Ishikawa (cell line): ENCODE results near the gene ANKRD52.

Source experiments
- CEBPB ChIP-seq: IDR thresholded peaks from 2 replicates; pipeline ENCODE4 v1.6.1; 2012
- CREB1 ChIP-seq: IDR thresholded peaks from 2 replicates; pipeline ENCODE4 v1.6.1; 2012; ENCODE audit warnings: low read depth
- EGR1 ChIP-seq: IDR thresholded peaks from 2 replicates; pipeline ENCODE4 v1.6.1; 2012
- EP300 ChIP-seq: IDR thresholded peaks from 2 replicates; pipeline ENCODE4 v1.6.1; 2012; ENCODE audit warnings: borderline replicate concordance
- FOXM1 ChIP-seq: IDR thresholded peaks from 2 replicates; pipeline ENCODE4 v1.6.1; 2012; ENCODE audit warnings: low read depth, borderline replicate concordance
- NFIC ChIP-seq: IDR thresholded peaks from 2 replicates; pipeline ENCODE4 v1.6.1; 2012
- RAD21 ChIP-seq: IDR thresholded peaks from 2 replicates; pipeline ENCODE4 v1.6.1; 2012; ENCODE audit warnings: low read depth
- TAF1 ChIP-seq: IDR thresholded peaks from 2 replicates; pipeline ENCODE4 v1.6.1; 2012; ENCODE audit warnings: low read depth, mild to moderate bottlenecking
- TCF12 ChIP-seq: IDR thresholded peaks from 2 replicates; pipeline ENCODE4 v1.6.1; 2012; ENCODE audit warnings: low read depth
- TEAD4 ChIP-seq: IDR thresholded peaks from 2 replicates; pipeline ENCODE4 v1.6.1; 2012
- YY1 ChIP-seq: IDR thresholded peaks from 2 replicates; pipeline ENCODE4 v1.6.1; 2012; ENCODE audit warnings: low read depth
- ZBTB7A ChIP-seq: IDR thresholded peaks from 2 replicates; pipeline ENCODE4 v1.6.1; 2012; ENCODE audit warnings: low read depth
- TF ChIP-seq, protein P1 (sequence below): IDR thresholded peaks from 2 replicates; pipeline ENCODE4 v1.6.1; 2012
- TF ChIP-seq, protein P2 (sequence below): IDR thresholded peaks from 2 replicates; pipeline ENCODE4 v1.6.1; 2012; ENCODE audit warnings: low read depth, mild to moderate bottlenecking
- TF ChIP-seq, protein P3 (sequence below): IDR thresholded peaks from 2 replicates; pipeline ENCODE4 v1.6.1; 2012

ANKRD52 gene

GRCh38 chr12:56247923-56248322, 10.3 kb downstream of the ANKRD52 start:
- TF ChIP-seq FOXM1 (no peak), EP300 (no peak), CEBPB (no peak)
- TF ChIP-seq, protein P1, sequence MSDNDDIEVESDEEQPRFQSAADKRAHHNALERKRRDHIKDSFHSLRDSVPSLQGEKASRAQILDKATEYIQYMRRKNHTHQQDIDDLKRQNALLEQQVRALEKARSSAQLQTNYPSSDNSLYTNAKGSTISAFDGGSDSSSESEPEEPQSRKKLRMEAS: no peak

DNA sequence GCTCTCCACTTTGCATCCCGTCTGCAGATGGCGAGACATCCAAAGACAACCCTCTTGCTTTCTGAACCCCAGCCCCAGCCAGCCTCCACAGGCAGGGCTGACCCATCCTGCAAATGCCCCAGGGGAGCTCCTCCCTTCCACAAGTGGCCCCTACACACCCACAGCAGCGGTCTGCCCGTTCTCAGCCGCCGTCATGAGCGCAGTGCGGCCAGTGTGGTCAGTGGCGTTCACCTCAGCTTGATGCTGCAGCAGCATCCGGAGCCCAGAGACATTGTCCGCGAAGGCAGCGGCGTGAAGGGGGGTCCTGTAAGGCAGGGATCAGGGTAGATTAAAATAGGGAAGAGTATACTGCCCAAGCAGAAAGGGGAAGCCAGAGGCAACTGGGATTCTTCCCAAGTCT, 13.7 kb downstream of the ANKRD52 start:
- TF ChIP-seq RAD21: no peak
- TF ChIP-seq, protein P2, sequence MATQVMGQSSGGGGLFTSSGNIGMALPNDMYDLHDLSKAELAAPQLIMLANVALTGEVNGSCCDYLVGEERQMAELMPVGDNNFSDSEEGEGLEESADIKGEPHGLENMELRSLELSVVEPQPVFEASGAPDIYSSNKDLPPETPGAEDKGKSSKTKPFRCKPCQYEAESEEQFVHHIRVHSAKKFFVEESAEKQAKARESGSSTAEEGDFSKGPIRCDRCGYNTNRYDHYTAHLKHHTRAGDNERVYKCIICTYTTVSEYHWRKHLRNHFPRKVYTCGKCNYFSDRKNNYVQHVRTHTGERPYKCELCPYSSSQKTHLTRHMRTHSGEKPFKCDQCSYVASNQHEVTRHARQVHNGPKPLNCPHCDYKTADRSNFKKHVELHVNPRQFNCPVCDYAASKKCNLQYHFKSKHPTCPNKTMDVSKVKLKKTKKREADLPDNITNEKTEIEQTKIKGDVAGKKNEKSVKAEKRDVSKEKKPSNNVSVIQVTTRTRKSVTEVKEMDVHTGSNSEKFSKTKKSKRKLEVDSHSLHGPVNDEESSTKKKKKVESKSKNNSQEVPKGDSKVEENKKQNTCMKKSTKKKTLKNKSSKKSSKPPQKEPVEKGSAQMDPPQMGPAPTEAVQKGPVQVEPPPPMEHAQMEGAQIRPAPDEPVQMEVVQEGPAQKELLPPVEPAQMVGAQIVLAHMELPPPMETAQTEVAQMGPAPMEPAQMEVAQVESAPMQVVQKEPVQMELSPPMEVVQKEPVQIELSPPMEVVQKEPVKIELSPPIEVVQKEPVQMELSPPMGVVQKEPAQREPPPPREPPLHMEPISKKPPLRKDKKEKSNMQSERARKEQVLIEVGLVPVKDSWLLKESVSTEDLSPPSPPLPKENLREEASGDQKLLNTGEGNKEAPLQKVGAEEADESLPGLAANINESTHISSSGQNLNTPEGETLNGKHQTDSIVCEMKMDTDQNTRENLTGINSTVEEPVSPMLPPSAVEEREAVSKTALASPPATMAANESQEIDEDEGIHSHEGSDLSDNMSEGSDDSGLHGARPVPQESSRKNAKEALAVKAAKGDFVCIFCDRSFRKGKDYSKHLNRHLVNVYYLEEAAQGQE: no peak
- no peak for TF ChIP-seq FOXM1
- TF ChIP-seq, protein P3, sequence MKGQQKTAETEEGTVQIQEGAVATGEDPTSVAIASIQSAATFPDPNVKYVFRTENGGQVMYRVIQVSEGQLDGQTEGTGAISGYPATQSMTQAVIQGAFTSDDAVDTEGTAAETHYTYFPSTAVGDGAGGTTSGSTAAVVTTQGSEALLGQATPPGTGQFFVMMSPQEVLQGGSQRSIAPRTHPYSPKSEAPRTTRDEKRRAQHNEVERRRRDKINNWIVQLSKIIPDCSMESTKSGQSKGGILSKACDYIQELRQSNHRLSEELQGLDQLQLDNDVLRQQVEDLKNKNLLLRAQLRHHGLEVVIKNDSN: no peak
- no peak for TF ChIP-seq TAF1
- TF ChIP-seq CREB1: no peak
- TF ChIP-seq YY1: no peak
- no peak for TF ChIP-seq TEAD4
- TF ChIP-seq EGR1: no peak
- no peak for TF ChIP-seq TCF12
- TF ChIP-seq, protein P1: no peak

DNA sequence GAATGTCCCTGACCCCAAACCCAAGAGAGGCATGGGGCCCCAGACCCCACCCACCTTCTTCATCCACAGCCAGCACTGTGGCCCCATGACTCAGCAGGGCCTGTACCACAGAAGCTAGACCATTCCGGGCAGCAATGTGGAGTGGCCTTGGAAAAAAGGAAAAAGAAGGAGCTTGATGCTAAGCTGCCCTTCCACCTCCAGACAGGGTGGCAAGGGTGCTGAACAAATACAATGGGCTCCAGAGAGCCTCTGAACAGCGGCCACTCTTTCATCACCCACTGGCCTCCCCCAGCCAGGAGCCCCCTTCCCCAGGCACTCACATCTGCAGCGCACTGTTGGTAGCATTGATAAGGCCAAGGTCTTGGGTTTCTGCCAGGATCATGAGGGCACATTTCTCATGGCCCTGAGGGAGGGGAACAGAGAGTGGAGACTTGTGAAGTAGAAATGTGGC, 14.4 kb downstream of the ANKRD52 start:
- TF ChIP-seq RAD21: no peak
- TF ChIP-seq TEAD4: no peak
- no peak for TF ChIP-seq NFIC
- no peak for TF ChIP-seq CEBPB
- TF ChIP-seq EP300: no peak
- no peak for TF ChIP-seq YY1
- no peak for TF ChIP-seq ZBTB7A
- no peak for TF ChIP-seq TAF1
- TF ChIP-seq, protein P1: no peak
- no peak for TF ChIP-seq CREB1
- no peak for TF ChIP-seq FOXM1
- TF ChIP-seq, protein P2: no peak

DNA sequence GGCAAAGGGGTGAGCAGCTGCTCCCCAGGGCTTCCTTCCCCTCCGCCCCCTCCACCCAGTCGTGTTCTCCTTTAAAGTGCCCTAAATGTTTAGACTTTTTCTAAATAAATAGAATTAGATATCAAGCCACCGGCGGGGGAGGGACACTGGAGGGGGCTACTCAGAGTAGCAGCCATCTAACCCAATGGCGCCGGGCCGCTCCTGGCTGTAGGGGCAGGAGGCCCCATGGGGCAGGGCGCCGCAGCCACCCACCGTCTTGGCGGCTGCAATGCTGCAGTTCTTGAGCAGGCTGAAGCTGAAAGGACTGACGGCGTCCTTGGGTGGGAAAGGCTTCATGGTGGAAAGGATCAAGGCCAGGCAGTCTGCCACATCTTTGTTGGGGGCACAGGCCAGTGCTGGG, 15.2 kb downstream of the ANKRD52 start:
- TF ChIP-seq, protein P2: no peak
- no peak for TF ChIP-seq ZBTB7A
- TF ChIP-seq YY1: no peak
- no peak for TF ChIP-seq CEBPB
- no peak for TF ChIP-seq CREB1
- TF ChIP-seq TAF1: no peak
- no peak for TF ChIP-seq RAD21
- no peak for TF ChIP-seq EGR1
